ENCODE results near the gene CELA3B. TPM values are rescaled to one million over a fixed set of nuclear protein-coding genes. Genes with fewer than 3 reads are reported as not detected.
"Not testable (repeated sequence)": the region's sequence is repeated elsewhere in the genome, so short reads cannot be mapped to it uniquely, and the experiment has no call there.

The CELA3B gene
- total and polyA plus RNA-seq, 2 of the 8 experiments (the other 6 are each of a cell fraction or from before 2014, with no cell fraction given): not detected

- H2AK5ac ChIP-seq (ENCODE audit: low read depth, low read length); H3K4me1 ChIP-seq (replicated peaks in 1 of 4; ENCODE audit: control insufficient read depth in 3 of 4, insufficient read depth in 4 of 4, low read length in 3 of 4); H3K79me2 ChIP-seq (ENCODE audit: control insufficient read depth in 1 of 2, insufficient read depth in 2 of 2, low read length in 2 of 2); H2BK15ac ChIP-seq (ENCODE audit: low read length); H3K4me2 ChIP-seq (ENCODE audit: insufficient read depth in 1 of 2, low read depth in 2 of 2, low read length in 2 of 2); H2BK12ac ChIP-seq (ENCODE audit: low read depth, low read length); H2BK5ac ChIP-seq (ENCODE audit: low read depth, low read length); H3K36me3 ChIP-seq (ENCODE audit: control insufficient read depth in 2 of 4, insufficient read depth in 4 of 4, low read length in 3 of 4); H3K14ac ChIP-seq (ENCODE audit: insufficient read length); H2BK20ac ChIP-seq (ENCODE audit: low read length); H4K20me1 ChIP-seq (replicated peaks in 1 of 2; ENCODE audit: control insufficient read depth in 1 of 2, insufficient read depth in 2 of 2, low read length in 2 of 2); H3K79me1 ChIP-seq (ENCODE audit: low read depth, low read length); H4K8ac ChIP-seq (ENCODE audit: extremely low read depth, insufficient read depth, low read length); H3K9me3 ChIP-seq (ENCODE audit: insufficient read depth in 2 of 2, low read depth in 1 of 2, low read length in 1 of 2); FAIRE-seq; H2AFZ ChIP-seq (ENCODE audit: low read length); H3K18ac ChIP-seq (ENCODE audit: extremely low read depth, low read length); H3K4me3 ChIP-seq (ENCODE audit: extremely low read depth in 1 of 4, insufficient read depth in 2 of 4, low read depth in 3 of 4, low read length in 4 of 4); H3K56ac ChIP-seq (replicated peaks; ENCODE audit: insufficient read length, low read depth, low read length); H2BK120ac ChIP-seq (replicated peaks; ENCODE audit: low read depth, low read length); DNase-seq (ENCODE audit: low read depth in 1 of 2, low spot score in 2 of 2); H3K23ac ChIP-seq (ENCODE audit: insufficient read length); H4K5ac ChIP-seq (ENCODE audit: insufficient read length, low read depth, low read length); H3K9ac ChIP-seq (replicated peaks in 1 of 4; ENCODE audit: extremely low read depth in 1 of 4, low read depth in 3 of 4, low read length in 3 of 4); H3K27ac ChIP-seq (ENCODE audit: low read depth, low read length); H4K91ac ChIP-seq (replicated peaks; ENCODE audit: insufficient read length, low read length); H3K27me3 ChIP-seq (replicated peaks in 1 of 4; ENCODE audit: control insufficient read depth in 3 of 4, extremely low read depth in 1 of 4, insufficient read depth in 3 of 4, low read length in 3 of 4); H3K4ac ChIP-seq (replicated peaks; ENCODE audit: insufficient read length, low read depth, low read length); H3K23me2 ChIP-seq (ENCODE audit: low read depth, low read length): not testable (repeated sequence)
- ChIA-PET CTCF (ENCODE audit: partially characterized antibody) (interaction anchor here (0.6 to 1.3 kb wide), 4 partner anchors 12 to 436 kb away, joined by 3 to 4 read pairs (median 3); no protein-coding TSS in a partner anchor), POLR2A (ENCODE audit: partially characterized antibody) (interaction anchor here (0.9 kb wide), 1 partner anchor 32 kb away, joined by 3 read pairs; no protein-coding TSS in a partner anchor)
- WGBS, 2 experiments (ENCODE audit: extremely low coverage in 1 of 2, insufficient coverage in 1 of 2, insufficient read length in 1 of 2, insufficient replicate concordance in 2 of 2, low coverage in 1 of 2, low lambda C conversion rate in 2 of 2, missing lambda C conversion rate in 1 of 2): 90% methylated on average over 2 of the region's 3 CpGs; no CpG with 5 or more reads in 1 of the 2 experiments
Measured at GRCh38 chr1:21992186-21992585, 15.4 kb downstream of the CELA3B start.

- H3K23ac ChIP-seq (ENCODE audit: insufficient read length); H3K79me2 ChIP-seq (ENCODE audit: control insufficient read depth in 1 of 2, insufficient read depth in 2 of 2, low read length in 2 of 2); H4K20me1 ChIP-seq (replicated peaks in 1 of 2; ENCODE audit: control insufficient read depth in 1 of 2, insufficient read depth in 2 of 2, low read length in 2 of 2); H3K4me2 ChIP-seq (ENCODE audit: insufficient read depth in 1 of 2, low read depth in 2 of 2, low read length in 2 of 2); H3K36me3 ChIP-seq (ENCODE audit: control insufficient read depth in 2 of 4, insufficient read depth in 4 of 4, low read length in 3 of 4); H3K79me1 ChIP-seq (ENCODE audit: low read depth, low read length); H3K27me3 ChIP-seq (replicated peaks in 1 of 4; ENCODE audit: control insufficient read depth in 3 of 4, extremely low read depth in 1 of 4, insufficient read depth in 3 of 4, low read length in 3 of 4); H2BK120ac ChIP-seq (replicated peaks; ENCODE audit: low read depth, low read length); H3K18ac ChIP-seq (ENCODE audit: extremely low read depth, low read length); DNase-seq (ENCODE audit: low read depth in 1 of 2, low spot score in 2 of 2); H2AK5ac ChIP-seq (ENCODE audit: low read depth, low read length); H3K9ac ChIP-seq (replicated peaks in 1 of 4; ENCODE audit: extremely low read depth in 1 of 4, low read depth in 3 of 4, low read length in 3 of 4); H2BK5ac ChIP-seq (ENCODE audit: low read depth, low read length); H4K8ac ChIP-seq (ENCODE audit: extremely low read depth, insufficient read depth, low read length); H3K14ac ChIP-seq (ENCODE audit: insufficient read length); H2BK15ac ChIP-seq (ENCODE audit: low read length); H3K23me2 ChIP-seq (ENCODE audit: low read depth, low read length); H3K56ac ChIP-seq (replicated peaks; ENCODE audit: insufficient read length, low read depth, low read length); POLR2A ChIA-PET (ENCODE audit: partially characterized antibody); FAIRE-seq; H3K4ac ChIP-seq (replicated peaks; ENCODE audit: insufficient read length, low read depth, low read length); H4K91ac ChIP-seq (replicated peaks; ENCODE audit: insufficient read length, low read length); H3K9me3 ChIP-seq (ENCODE audit: insufficient read depth in 2 of 2, low read depth in 1 of 2, low read length in 1 of 2); H3K27ac ChIP-seq (ENCODE audit: low read depth, low read length); H4K5ac ChIP-seq (ENCODE audit: insufficient read length, low read depth, low read length); H3K4me3 ChIP-seq (ENCODE audit: extremely low read depth in 1 of 4, insufficient read depth in 2 of 4, low read depth in 3 of 4, low read length in 4 of 4); H2BK20ac ChIP-seq (ENCODE audit: low read length); H2AFZ ChIP-seq (ENCODE audit: low read length); H3K4me1 ChIP-seq (replicated peaks in 1 of 4; ENCODE audit: control insufficient read depth in 3 of 4, insufficient read depth in 4 of 4, low read length in 3 of 4); H2BK12ac ChIP-seq (ENCODE audit: low read depth, low read length): not testable (repeated sequence)
- CTCF ChIA-PET (ENCODE audit: partially characterized antibody): interaction anchor here (0.6 to 1.2 kb wide), 2 partner anchors 317 to 618 kb away, joined by 3 read pairs; no protein-coding TSS in a partner anchor
- whole genome bisulfite sequencing, 2 experiments (ENCODE audit: extremely low coverage in 1 of 2, insufficient coverage in 1 of 2, insufficient read length in 1 of 2, insufficient replicate concordance in 2 of 2, low coverage in 1 of 2, low lambda C conversion rate in 2 of 2, missing lambda C conversion rate in 1 of 2): 89% methylated on average over 8 of the region's 8 CpGs; no CpG with 5 or more reads in 1 of the 2 experiments
Measured at GRCh38 chr1:21994716-21995115, 17.9 kb downstream of the CELA3B start.

Measured in H1 (cell line).